ENCODE measurements around the gene FBXO45. TPM values are rescaled to one million over a fixed set of nuclear protein-coding genes. Genes with fewer than 3 reads are reported as not detected.

FBXO45 gene
- total RNA-seq, 1 donor from 2014 or later: 11.3 TPM

DNA sequence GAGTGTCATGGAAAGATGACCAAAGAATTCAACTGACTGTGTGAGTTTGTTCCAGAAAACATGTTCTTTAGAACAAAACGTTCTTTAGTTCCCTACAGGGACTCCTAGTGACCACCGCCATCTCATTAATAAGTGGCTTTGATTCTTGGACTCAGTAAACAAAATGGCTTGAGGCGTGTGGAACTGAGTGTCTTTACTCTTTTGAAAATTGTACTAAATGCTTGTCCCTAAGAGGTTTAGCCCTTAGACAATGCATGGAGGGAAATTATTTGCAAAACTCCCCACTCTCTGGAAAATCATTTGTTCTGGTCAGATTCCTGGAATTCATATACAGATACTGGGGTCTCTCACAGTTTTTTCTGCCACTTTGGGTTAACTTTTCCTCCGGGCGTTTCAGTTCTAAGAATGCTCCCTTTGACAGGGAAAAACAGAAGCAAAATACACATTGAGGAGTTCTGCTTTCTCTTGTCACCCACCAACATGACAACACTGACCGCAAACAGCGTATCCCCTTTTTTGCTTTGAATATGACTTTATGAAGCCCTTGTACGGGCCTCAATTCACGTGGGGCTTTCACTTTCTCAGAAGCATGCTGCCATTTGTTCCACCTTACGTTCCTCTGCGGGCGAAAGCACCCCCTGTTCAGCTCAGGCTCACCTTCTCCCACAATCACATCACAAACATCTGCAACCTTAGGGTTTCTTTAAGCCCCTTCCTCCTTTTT lies 55.8 kb downstream of the FBXO45 start:
- Mint-ChIP-seq H3K9me3 (ENCODE audit: unreplicated experiment) (no peaks in the 10 kb centered on the region), H3K4me3 (ENCODE audit: unreplicated experiment) (no peak overlapping the region), H3K4me1 (ENCODE audit: low read depth, unreplicated experiment) (peaks cover 5% of the 10 kb centered on the region), H3K27me3 (ENCODE audit: low read depth, unreplicated experiment) (no peaks in the 10 kb centered on the region), H3K36me3 (ENCODE audit: low read depth, unreplicated experiment) (no peaks in the 10 kb centered on the region), H3K27ac (ENCODE audit: unreplicated experiment) (no peak overlapping the region)
- Histone ChIP-seq H4K20me1 (ENCODE audit: insufficient read depth, low read length) (no peaks in the 10 kb centered on the region), H3K36me3 (ENCODE audit: insufficient read depth, low read length) (no peaks in the 10 kb centered on the region), H3K4me1 (ENCODE audit: insufficient read depth, low read length) (no peaks in the 10 kb centered on the region), H3K4me3 (ENCODE audit: insufficient read depth, low read depth, low read length) (no peak overlapping the region), H3K27me3 (ENCODE audit: insufficient read depth, low read length) (peaks cover 5% of the 10 kb centered on the region), H2AFZ (ENCODE audit: low read depth, low read length) (no peak overlapping the region), H3K9me3 (ENCODE audit: insufficient read depth, low read depth, low read length) (no peaks in the 10 kb centered on the region), H3K79me2 (ENCODE audit: insufficient read depth, low read length) (no peaks in the 10 kb centered on the region), H3K4me2 (ENCODE audit: low read length) (no peak overlapping the region), H3K9ac (ENCODE audit: low read length) (no peak overlapping the region), H3K27ac (ENCODE audit: low read depth, low read length) (no peak overlapping the region)
- FAIRE-seq (no peak), DNase-seq (ENCODE audit: low read depth) (no peak)
- TF ChIP-seq EZH2 (IDR thresholded peaks at IDR 0.05; ENCODE audit: insufficient read depth, low read length): no peak
- TF ChIP-seq, protein P1, sequence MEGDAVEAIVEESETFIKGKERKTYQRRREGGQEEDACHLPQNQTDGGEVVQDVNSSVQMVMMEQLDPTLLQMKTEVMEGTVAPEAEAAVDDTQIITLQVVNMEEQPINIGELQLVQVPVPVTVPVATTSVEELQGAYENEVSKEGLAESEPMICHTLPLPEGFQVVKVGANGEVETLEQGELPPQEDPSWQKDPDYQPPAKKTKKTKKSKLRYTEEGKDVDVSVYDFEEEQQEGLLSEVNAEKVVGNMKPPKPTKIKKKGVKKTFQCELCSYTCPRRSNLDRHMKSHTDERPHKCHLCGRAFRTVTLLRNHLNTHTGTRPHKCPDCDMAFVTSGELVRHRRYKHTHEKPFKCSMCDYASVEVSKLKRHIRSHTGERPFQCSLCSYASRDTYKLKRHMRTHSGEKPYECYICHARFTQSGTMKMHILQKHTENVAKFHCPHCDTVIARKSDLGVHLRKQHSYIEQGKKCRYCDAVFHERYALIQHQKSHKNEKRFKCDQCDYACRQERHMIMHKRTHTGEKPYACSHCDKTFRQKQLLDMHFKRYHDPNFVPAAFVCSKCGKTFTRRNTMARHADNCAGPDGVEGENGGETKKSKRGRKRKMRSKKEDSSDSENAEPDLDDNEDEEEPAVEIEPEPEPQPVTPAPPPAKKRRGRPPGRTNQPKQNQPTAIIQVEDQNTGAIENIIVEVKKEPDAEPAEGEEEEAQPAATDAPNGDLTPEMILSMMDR (IDR thresholded peaks at IDR 0.05; ENCODE audit: insufficient read depth, low read depth, low read length): no peak

GRCh38 chr3:196624907-196625306 lies 56.4 kb downstream of the FBXO45 start:
- Histone ChIP-seq H4K20me1 (ENCODE audit: insufficient read depth, low read length) (no peaks in the 10 kb centered on the region), H3K4me1 (ENCODE audit: insufficient read depth, low read length) (no peaks in the 10 kb centered on the region), H3K27me3 (ENCODE audit: insufficient read depth, low read length) (peaks cover 5% of the 10 kb centered on the region), H3K27ac (ENCODE audit: low read depth, low read length) (no peak overlapping the region), H3K9ac (ENCODE audit: low read length) (no peak overlapping the region), H3K9me3 (ENCODE audit: insufficient read depth, low read depth, low read length) (no peaks in the 10 kb centered on the region), H3K36me3 (ENCODE audit: insufficient read depth, low read length) (no peaks in the 10 kb centered on the region), H2AFZ (ENCODE audit: low read depth, low read length) (no peak overlapping the region), H3K4me2 (ENCODE audit: low read length) (no peak overlapping the region), H3K4me3 (ENCODE audit: insufficient read depth, low read depth, low read length) (no peak overlapping the region), H3K79me2 (ENCODE audit: insufficient read depth, low read length) (no peaks in the 10 kb centered on the region)
- no peak overlapping the region for H3K27ac Mint-ChIP-seq (ENCODE audit: unreplicated experiment)
- H3K4me3 Mint-ChIP-seq (ENCODE audit: unreplicated experiment): no peak overlapping the region
- no peak for TF ChIP-seq EZH2 (IDR thresholded peaks at IDR 0.05; ENCODE audit: insufficient read depth, low read length)
- TF ChIP-seq, protein P1 (IDR thresholded peaks at IDR 0.05; ENCODE audit: insufficient read depth, low read depth, low read length): no peak
- no peak for DNase-seq (ENCODE audit: low read depth)
- FAIRE-seq: no peak
- no peaks in the 10 kb centered on the region for H3K36me3 Mint-ChIP-seq (ENCODE audit: low read depth, unreplicated experiment)
- no peaks in the 10 kb centered on the region for H3K9me3 Mint-ChIP-seq (ENCODE audit: unreplicated experiment)
- no peaks in the 10 kb centered on the region for H3K27me3 Mint-ChIP-seq (ENCODE audit: low read depth, unreplicated experiment)
- peaks cover 5% of the 10 kb centered on the region for H3K4me1 Mint-ChIP-seq (ENCODE audit: low read depth, unreplicated experiment)

DNA sequence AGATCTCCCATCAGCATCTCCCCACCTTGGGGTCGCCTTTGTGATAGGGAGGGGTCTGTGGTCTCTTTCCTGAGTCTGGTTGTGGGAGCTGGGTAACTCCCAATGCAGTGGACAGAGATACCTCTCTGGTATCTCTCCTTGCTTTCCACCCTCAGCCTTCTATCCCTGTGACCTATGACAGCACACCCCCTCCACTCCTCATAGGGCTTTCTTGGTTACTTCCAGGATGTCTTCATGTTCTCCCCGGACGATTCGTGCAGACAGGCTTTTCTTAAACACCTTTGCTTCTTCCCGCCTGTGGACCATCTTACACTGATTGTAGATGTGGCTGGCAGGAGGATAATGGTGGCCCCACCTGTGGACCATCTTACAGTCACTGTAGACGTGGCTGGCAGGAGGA lies 56.9 kb downstream of the FBXO45 start:
- Mint-ChIP-seq H3K36me3 (ENCODE audit: low read depth, unreplicated experiment) (no peaks in the 10 kb centered on the region), H3K27me3 (ENCODE audit: low read depth, unreplicated experiment) (no peaks in the 10 kb centered on the region), H3K9me3 (ENCODE audit: unreplicated experiment) (no peaks in the 10 kb centered on the region), H3K27ac (ENCODE audit: unreplicated experiment) (no peak overlapping the region), H3K4me3 (ENCODE audit: unreplicated experiment) (no peak overlapping the region), H3K4me1 (ENCODE audit: low read depth, unreplicated experiment) (peaks cover 5% of the 10 kb centered on the region)
- Histone ChIP-seq H3K79me2 (ENCODE audit: insufficient read depth, low read length) (no peaks in the 10 kb centered on the region), H3K9ac (ENCODE audit: low read length) (no peak overlapping the region), H4K20me1 (ENCODE audit: insufficient read depth, low read length) (no peaks in the 10 kb centered on the region), H3K4me2 (ENCODE audit: low read length) (no peak overlapping the region), H3K9me3 (ENCODE audit: insufficient read depth, low read depth, low read length) (no peaks in the 10 kb centered on the region), H2AFZ (ENCODE audit: low read depth, low read length) (no peak overlapping the region), H3K27me3 (ENCODE audit: insufficient read depth, low read length) (peaks cover 5% of the 10 kb centered on the region), H3K36me3 (ENCODE audit: insufficient read depth, low read length) (no peaks in the 10 kb centered on the region), H3K27ac (ENCODE audit: low read depth, low read length) (no peak overlapping the region), H3K4me1 (ENCODE audit: insufficient read depth, low read length) (no peaks in the 10 kb centered on the region), H3K4me3 (ENCODE audit: insufficient read depth, low read depth, low read length) (no peak overlapping the region)
- FAIRE-seq (no peak), DNase-seq (ENCODE audit: low read depth) (no peak)
- TF ChIP-seq, protein P1 (IDR thresholded peaks at IDR 0.05; ENCODE audit: insufficient read depth, low read depth, low read length): no peak
- TF ChIP-seq EZH2 (IDR thresholded peaks at IDR 0.05; ENCODE audit: insufficient read depth, low read length): no peak
